SHP77 (cell line): ENCODE measurements around the gene RAB11FIP2.
"Not testable (repeated sequence)": the region's sequence is repeated elsewhere in the genome, so short reads cannot be mapped to it uniquely, and the experiment has no call there.

Experiments used
- DNase-seq, 2 experiments: peaks; one replicate each; lab custom pipeline; 2025; lab: John Stamatoyannopoulos, UW

Gene RAB11FIP2

GRCh38 chr10:118046395-118047156 is at the start of gene RAB11FIP2:
RAB11FIP2 (minus strand) TSS chr10:118046941; CDS start chr10:118046163, 778 bp downstream.
- DNase-seq: peak; percentile 78 to 90

GRCh38 chr10:118096022-118096421 is 49.3 kb upstream of the RAB11FIP2 start:
- DNase-seq: no peak

- DNase-seq: no peak
These were observed 45.5 kb upstream of the RAB11FIP2 start for GRCh38 chr10:118092209-118092608.

GRCh38 chr10:118080817-118081216 is 34.1 kb upstream of the RAB11FIP2 start:
- DNase-seq: no peak

GRCh38 chr10:118076705-118077104 is 30.0 kb upstream of the RAB11FIP2 start:
- no peak for DNase-seq

- DNase-seq: no peak
These were observed 26.1 kb upstream of the RAB11FIP2 start for GRCh38 chr10:118072840-118073239.

- not testable (repeated sequence) for DNase-seq
These were observed 20.6 kb upstream of the RAB11FIP2 start for GRCh38 chr10:118067389-118067788.

- no peak for DNase-seq
These were observed 16.1 kb upstream of the RAB11FIP2 start for GRCh38 chr10:118062798-118063238.

GRCh38 chr10:118058371-118058770 is 11.6 kb upstream of the RAB11FIP2 start:
- no peak for DNase-seq

- DNase-seq: no peak
These were observed 10.6 kb upstream of the RAB11FIP2 start for GRCh38 chr10:118057361-118057760.

- no peak for DNase-seq
These were observed 7.6 kb upstream of the RAB11FIP2 start for GRCh38 chr10:118054383-118054782.

- DNase-seq: no peak
These were observed 6.1 kb upstream of the RAB11FIP2 start for GRCh38 chr10:118052816-118053215.

GRCh38 chr10:118047880-118048279 is 1.1 kb upstream of the RAB11FIP2 start:
- DNase-seq: no peak

GRCh38 chr10:118047157-118047719 is 497 bp upstream of the RAB11FIP2 start:
- peak in 1 of 2 experiments; percentile 32 for DNase-seq

GRCh38 chr10:118045837-118046394 is 825 bp downstream of the RAB11FIP2 start:
- DNase-seq: peak; percentile 12 to 46

GRCh38 chr10:118045158-118045836 is 1.4 kb downstream of the RAB11FIP2 start:
- DNase-seq: no peak

- no peak for DNase-seq
These were observed 3.9 kb downstream of the RAB11FIP2 start for GRCh38 chr10:118042827-118043242.

- DNase-seq: no peak
These were observed 4.4 kb downstream of the RAB11FIP2 start for GRCh38 chr10:118042336-118042735.

- no peak for DNase-seq
These were observed 5.4 kb downstream of the RAB11FIP2 start for GRCh38 chr10:118041316-118041715.

- no peak for DNase-seq
These were observed 10.4 kb downstream of the RAB11FIP2 start for GRCh38 chr10:118036281-118036875.

- DNase-seq: no peak
These were observed 11.3 kb downstream of the RAB11FIP2 start for GRCh38 chr10:118035354-118036005.
